Liver (tissue), 3 donors: ENCODE results near the gene ZNF618.

Source experiments
- EGR1 ChIP-seq, 2 donors: IDR thresholded peaks; 2 replicates each; pipeline ENCODE4 v1.6.1; 2016 to 2018; ENCODE audit warnings: antibody characterized with exemption in 2 of 2, low read depth in 2 of 2
- GABPA ChIP-seq, 2 donors: IDR thresholded peaks in 1 of 2; conservative IDR thresholded peaks in 1 of 2; 2 replicates each; pipeline ENCODE4 v1.6.1; 2016; ENCODE audit warnings: antibody characterized with exemption in 2 of 2, mild to moderate bottlenecking in 1 of 2, moderate library complexity in 1 of 2
- NR2F2 ChIP-seq: IDR thresholded peaks from 2 replicates; pipeline ENCODE4 v1.6.1; 2016; ENCODE audit warnings: antibody characterized with exemption
- RAD21 ChIP-seq, 2 donors: IDR thresholded peaks; 2 replicates each; pipeline ENCODE4 v1.6.1; 2016; ENCODE audit warnings: antibody characterized with exemption in 2 of 2, mild to moderate bottlenecking in 2 of 2
- RXRA ChIP-seq, 2 donors: IDR thresholded peaks; 2 replicates each; pipeline ENCODE4 v1.6.1; 2017 to 2018; ENCODE audit warnings: antibody characterized with exemption in 2 of 2, mild to moderate bottlenecking in 1 of 2
- SP1 ChIP-seq: IDR thresholded peaks from 2 replicates; pipeline ENCODE4 v1.6.1; 2018; ENCODE audit warnings: antibody characterized with exemption, mild to moderate bottlenecking
- TAF1 ChIP-seq: conservative IDR thresholded peaks from 2 replicates; pipeline ENCODE4 v1.6.1; 2016; ENCODE audit warnings: antibody characterized with exemption, mild to moderate bottlenecking
- YY1 ChIP-seq: IDR thresholded peaks from 2 replicates; pipeline ENCODE4 v1.6.1; 2016; ENCODE audit warnings: antibody characterized with exemption, mild to moderate bottlenecking
- TF ChIP-seq, protein P1 (sequence below): fragments of 150-350 bp; IDR thresholded peaks from 2 replicates; pipeline ENCODE4 v1.5.1; 2017; ENCODE audit warnings: improper control_type of control experiment, low read depth, low read length; ENCODE audit not compliant: missing input control
- TF ChIP-seq, protein P2 (sequence below): IDR thresholded peaks from 2 replicates; pipeline ENCODE4 v1.6.1; 2016; ENCODE audit warnings: antibody characterized with exemption, mild to moderate bottlenecking
- TF ChIP-seq, protein P3 (sequence below): IDR thresholded peaks from 2 replicates; pipeline ENCODE4 v1.6.1; 2016; ENCODE audit warnings: antibody characterized with exemption
- TF ChIP-seq, protein P4 (sequence below): IDR thresholded peaks from 2 replicates; pipeline ENCODE4 v1.6.1; 2016; ENCODE audit warnings: antibody characterized with exemption
- TF ChIP-seq, protein P5 (sequence below): IDR thresholded peaks from 2 replicates; pipeline ENCODE4 v1.6.1; 2016; ENCODE audit warnings: antibody characterized with exemption
- donor health status: healthy.
- donor health status: healthy.

DNA sequence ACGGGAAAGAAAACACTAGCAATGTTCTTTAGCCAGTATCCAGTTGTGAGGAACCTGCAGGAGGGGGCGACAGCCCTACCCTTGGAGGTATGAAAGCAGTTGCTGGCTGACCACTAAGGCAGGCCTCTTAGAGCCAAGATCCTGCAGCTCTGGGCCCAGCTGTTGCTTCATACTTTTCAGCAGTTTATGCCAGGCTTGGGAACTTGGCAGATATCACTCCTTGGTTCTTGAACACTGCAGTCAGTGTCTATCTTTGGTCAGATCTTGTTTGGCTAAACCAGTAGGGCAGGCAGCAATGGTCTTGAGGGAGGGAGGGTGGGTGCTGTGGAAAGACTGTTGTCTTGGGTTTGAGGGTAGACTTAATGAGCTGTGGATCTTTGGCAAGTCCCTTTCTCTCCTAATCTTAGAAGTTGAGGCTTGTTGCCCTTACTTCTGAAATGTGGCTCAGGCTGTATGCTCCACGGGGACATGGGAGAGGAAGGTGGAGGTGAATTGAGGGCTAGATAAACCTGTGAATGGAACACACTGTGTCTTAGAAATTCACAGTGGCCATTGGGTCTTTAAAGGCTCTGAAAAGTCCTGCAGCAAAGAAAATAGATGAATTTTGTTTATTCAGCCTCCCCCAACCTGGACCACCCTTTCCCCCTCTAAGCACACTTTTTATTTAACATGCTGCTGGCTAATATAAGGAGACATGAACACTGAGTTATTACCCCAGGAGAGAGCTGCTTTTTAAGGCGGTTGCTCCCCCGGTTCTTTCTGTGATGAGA is 37.5 kb downstream of the ZNF618 start:
- TF ChIP-seq RAD21 (IDR thresholded peaks at IDR 0.05) (no peak), EGR1 (IDR thresholded peaks at IDR 0.05; ENCODE audit: low read depth in 2 of 2) (no peak), YY1 (no peak), NR2F2 (no peak), SP1 (no peak), TAF1 (no peak), GABPA (IDR thresholded peaks at IDR 0.05 in 1 of 2, conservative IDR thresholded peaks at IDR 0.05 in 1 of 2) (no peak), RXRA (IDR thresholded peaks at IDR 0.05) (no peak)
- TF ChIP-seq, protein P1, sequence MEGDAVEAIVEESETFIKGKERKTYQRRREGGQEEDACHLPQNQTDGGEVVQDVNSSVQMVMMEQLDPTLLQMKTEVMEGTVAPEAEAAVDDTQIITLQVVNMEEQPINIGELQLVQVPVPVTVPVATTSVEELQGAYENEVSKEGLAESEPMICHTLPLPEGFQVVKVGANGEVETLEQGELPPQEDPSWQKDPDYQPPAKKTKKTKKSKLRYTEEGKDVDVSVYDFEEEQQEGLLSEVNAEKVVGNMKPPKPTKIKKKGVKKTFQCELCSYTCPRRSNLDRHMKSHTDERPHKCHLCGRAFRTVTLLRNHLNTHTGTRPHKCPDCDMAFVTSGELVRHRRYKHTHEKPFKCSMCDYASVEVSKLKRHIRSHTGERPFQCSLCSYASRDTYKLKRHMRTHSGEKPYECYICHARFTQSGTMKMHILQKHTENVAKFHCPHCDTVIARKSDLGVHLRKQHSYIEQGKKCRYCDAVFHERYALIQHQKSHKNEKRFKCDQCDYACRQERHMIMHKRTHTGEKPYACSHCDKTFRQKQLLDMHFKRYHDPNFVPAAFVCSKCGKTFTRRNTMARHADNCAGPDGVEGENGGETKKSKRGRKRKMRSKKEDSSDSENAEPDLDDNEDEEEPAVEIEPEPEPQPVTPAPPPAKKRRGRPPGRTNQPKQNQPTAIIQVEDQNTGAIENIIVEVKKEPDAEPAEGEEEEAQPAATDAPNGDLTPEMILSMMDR = no peak
- TF ChIP-seq, protein P2, sequence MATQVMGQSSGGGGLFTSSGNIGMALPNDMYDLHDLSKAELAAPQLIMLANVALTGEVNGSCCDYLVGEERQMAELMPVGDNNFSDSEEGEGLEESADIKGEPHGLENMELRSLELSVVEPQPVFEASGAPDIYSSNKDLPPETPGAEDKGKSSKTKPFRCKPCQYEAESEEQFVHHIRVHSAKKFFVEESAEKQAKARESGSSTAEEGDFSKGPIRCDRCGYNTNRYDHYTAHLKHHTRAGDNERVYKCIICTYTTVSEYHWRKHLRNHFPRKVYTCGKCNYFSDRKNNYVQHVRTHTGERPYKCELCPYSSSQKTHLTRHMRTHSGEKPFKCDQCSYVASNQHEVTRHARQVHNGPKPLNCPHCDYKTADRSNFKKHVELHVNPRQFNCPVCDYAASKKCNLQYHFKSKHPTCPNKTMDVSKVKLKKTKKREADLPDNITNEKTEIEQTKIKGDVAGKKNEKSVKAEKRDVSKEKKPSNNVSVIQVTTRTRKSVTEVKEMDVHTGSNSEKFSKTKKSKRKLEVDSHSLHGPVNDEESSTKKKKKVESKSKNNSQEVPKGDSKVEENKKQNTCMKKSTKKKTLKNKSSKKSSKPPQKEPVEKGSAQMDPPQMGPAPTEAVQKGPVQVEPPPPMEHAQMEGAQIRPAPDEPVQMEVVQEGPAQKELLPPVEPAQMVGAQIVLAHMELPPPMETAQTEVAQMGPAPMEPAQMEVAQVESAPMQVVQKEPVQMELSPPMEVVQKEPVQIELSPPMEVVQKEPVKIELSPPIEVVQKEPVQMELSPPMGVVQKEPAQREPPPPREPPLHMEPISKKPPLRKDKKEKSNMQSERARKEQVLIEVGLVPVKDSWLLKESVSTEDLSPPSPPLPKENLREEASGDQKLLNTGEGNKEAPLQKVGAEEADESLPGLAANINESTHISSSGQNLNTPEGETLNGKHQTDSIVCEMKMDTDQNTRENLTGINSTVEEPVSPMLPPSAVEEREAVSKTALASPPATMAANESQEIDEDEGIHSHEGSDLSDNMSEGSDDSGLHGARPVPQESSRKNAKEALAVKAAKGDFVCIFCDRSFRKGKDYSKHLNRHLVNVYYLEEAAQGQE = no peak
- TF ChIP-seq, protein P3, sequence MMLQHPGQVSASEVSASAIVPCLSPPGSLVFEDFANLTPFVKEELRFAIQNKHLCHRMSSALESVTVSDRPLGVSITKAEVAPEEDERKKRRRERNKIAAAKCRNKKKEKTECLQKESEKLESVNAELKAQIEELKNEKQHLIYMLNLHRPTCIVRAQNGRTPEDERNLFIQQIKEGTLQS = no peak
- TF ChIP-seq, protein P4, sequence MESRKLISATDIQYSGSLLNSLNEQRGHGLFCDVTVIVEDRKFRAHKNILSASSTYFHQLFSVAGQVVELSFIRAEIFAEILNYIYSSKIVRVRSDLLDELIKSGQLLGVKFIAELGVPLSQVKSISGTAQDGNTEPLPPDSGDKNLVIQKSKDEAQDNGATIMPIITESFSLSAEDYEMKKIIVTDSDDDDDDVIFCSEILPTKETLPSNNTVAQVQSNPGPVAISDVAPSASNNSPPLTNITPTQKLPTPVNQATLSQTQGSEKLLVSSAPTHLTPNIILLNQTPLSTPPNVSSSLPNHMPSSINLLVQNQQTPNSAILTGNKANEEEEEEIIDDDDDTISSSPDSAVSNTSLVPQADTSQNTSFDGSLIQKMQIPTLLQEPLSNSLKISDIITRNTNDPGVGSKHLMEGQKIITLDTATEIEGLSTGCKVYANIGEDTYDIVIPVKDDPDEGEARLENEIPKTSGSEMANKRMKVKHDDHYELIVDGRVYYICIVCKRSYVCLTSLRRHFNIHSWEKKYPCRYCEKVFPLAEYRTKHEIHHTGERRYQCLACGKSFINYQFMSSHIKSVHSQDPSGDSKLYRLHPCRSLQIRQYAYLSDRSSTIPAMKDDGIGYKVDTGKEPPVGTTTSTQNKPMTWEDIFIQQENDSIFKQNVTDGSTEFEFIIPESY = no peak
- TF ChIP-seq, protein P5, sequence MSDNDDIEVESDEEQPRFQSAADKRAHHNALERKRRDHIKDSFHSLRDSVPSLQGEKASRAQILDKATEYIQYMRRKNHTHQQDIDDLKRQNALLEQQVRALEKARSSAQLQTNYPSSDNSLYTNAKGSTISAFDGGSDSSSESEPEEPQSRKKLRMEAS = no peak
